Activated CD8-positive, alpha-beta memory T cell treated with anti-CD3 and anti-CD28 coated beads, Interleukin-2, amount 10 ng/mL, durations not matched to agents 7 days and 5 days (primary cell): ENCODE measurements around the gene NUP37. TPM values are rescaled to one million over a fixed set of nuclear protein-coding genes. Genes with fewer than 3 reads are reported as not detected.
A peak's percentile ranks its signal among the peaks of the same experiment; 100 is the strongest.

Source experiments
- ATAC-seq: fragments of 150-1000 bp; cut with Tn5 transposase; one replicate; pipeline ENCODE4 v1.10.0; 2021; ENCODE audit warnings: moderate library complexity
- CTCF ChIA-PET: fragments of 350-600 bp; sonication (Branson Sonifier 250); formaldehyde crosslinking; loops from one replicate; lab custom pipeline; 2021; ENCODE audit warnings: antibody characterized with exemption; lab: Charles Lee
- DNase-seq: peaks from one replicate; pipeline ENCODE4 v3.0.0-alpha.2; 2020
- H3K27ac Mint-ChIP-seq: one replicate; pipeline ENCODE4 v1.8.0; 2021; ENCODE audit warnings: mild to moderate bottlenecking, mixed read lengths
- H3K27me3 Mint-ChIP-seq: one replicate; pipeline ENCODE4 v1.8.0; 2021; ENCODE audit warnings: mixed read lengths
- H3K36me3 Mint-ChIP-seq: one replicate; pipeline ENCODE4 v1.8.0; 2021; ENCODE audit warnings: mild to moderate bottlenecking, mixed read lengths
- H3K4me1 Mint-ChIP-seq: one replicate; pipeline ENCODE4 v1.8.0; 2021; ENCODE audit warnings: mixed read lengths
- H3K4me3 Mint-ChIP-seq: one replicate; pipeline ENCODE4 v1.8.0; 2021; ENCODE audit warnings: mild to moderate bottlenecking, moderate library complexity, mixed read lengths
- H3K9me3 Mint-ChIP-seq: one replicate; pipeline ENCODE4 v1.8.0; 2022; ENCODE audit warnings: low read depth, mixed read lengths
- total RNA-seq, 2 experiments: library from RNA; stranded (reverse); gene quantifications; one replicate each; pipeline ENCODE4 v1.2.3, GENCODE V29; 2021

NUP37 gene
- total RNA-seq, 2 experiments from 2014 or later = 56.7 to 74.1 TPM

DNA sequence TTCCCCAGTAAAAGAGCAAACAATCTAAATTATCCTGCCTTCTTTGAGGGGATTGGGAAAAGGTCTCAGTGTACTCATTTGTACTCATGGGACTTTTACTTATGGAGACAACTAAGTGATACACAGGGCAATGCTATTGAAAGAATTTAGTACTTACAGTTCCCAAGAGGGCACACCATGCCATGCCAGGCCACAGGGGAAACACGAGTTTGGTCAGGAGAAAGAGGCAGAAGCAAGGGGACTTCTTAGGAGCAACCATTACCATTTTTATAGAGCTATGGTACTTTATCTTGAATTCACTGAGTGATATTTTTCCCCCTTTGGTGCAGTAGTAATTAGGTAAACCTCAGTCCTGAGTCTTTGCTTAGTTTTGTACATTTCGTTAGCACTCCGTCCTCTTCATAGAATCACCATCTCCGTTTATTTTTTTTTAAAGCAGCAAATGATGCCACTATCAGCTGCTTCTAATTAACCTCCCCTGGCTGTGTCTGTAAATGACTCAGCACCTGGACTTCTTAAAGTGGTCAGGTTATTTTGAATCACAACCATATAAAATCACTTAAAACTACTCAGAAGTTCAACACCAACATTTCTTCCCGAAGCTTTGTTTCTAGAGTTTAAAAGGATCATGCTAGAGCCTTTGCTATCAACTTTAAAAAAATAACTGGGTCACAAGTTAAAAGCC lies 52.2 kb downstream of the NUP37 start:
- Mint-ChIP-seq H3K36me3 (peaks cover 3% of the 10 kb centered on the region), H3K4me3 (no peak overlapping the region), H3K4me1 (peaks cover 15% of the 10 kb centered on the region), H3K27me3 (no peaks in the 10 kb centered on the region), H3K9me3 (no peaks in the 10 kb centered on the region), H3K27ac (no peak overlapping the region)
- ATAC-seq (no peak), DNase-seq (no peak)
- CTCF ChIA-PET = no interaction called here

DNA sequence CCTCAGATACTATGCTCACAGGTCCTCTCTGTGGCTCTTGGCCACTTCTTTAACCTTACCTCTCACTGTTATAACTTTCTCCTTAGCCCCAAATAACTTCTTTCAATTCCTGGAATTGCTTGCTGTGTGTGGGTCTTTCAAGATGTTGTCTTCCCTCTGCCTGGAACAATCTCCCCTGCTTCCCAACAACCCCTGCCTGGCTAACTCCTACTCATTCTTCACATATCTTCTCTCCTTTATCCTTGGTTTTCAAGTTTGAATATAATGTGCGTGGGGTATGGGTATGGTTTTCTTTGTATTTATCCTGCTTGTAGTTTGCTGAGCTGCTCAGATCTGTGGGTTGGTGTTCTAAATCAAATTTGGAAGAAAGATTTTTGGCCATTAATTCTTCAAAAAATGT lies 55.4 kb downstream of the NUP37 start:
- DNase-seq = no peak
- peaks cover 6% of the 10 kb centered on the region for H3K36me3 Mint-ChIP-seq
- no peaks in the 10 kb centered on the region for H3K27me3 Mint-ChIP-seq
- peaks cover 39% of the 10 kb centered on the region for H3K4me1 Mint-ChIP-seq
- H3K4me3 Mint-ChIP-seq = no peak overlapping the region
- CTCF ChIA-PET = interaction anchor here (1.4 kb wide), 1 partner anchor 59 kb away, joined by 3 read pairs; no protein-coding TSS in a partner anchor
- H3K9me3 Mint-ChIP-seq = no peaks in the 10 kb centered on the region
- no peak for ATAC-seq
- no peak overlapping the region for H3K27ac Mint-ChIP-seq

DNA sequence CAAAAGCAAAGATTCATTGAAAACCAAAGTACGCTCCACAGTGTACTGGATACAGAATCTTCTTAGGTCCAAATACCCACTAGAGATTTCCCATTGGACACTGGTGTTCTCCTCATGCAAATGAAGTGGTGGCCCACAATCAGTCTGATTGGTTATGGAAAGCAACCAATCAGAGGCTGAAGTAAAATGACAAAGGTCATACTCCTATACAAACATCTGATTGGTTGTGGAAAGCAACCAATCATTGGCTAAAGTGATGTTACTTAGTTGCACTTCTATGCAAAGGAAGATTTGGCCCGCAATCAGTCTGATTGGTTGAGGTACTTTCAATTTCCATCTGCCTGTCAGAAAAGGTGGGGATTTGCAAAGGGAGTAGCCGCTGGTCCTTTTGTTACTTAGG lies 56.8 kb downstream of the NUP37 start:
- peaks cover 43% of the 10 kb centered on the region for H3K4me1 Mint-ChIP-seq
- H3K4me3 Mint-ChIP-seq = no peak overlapping the region
- H3K27me3 Mint-ChIP-seq = no peaks in the 10 kb centered on the region
- H3K36me3 Mint-ChIP-seq = peaks cover 12% of the 10 kb centered on the region
- DNase-seq (no peak), ATAC-seq (no peak)
- H3K9me3 Mint-ChIP-seq = no peaks in the 10 kb centered on the region
- no peak overlapping the region for H3K27ac Mint-ChIP-seq
- CTCF ChIA-PET = interaction anchor here (1.4 kb wide), 1 partner anchor 61 kb away, joined by 3 read pairs; no protein-coding TSS in a partner anchor

DNA sequence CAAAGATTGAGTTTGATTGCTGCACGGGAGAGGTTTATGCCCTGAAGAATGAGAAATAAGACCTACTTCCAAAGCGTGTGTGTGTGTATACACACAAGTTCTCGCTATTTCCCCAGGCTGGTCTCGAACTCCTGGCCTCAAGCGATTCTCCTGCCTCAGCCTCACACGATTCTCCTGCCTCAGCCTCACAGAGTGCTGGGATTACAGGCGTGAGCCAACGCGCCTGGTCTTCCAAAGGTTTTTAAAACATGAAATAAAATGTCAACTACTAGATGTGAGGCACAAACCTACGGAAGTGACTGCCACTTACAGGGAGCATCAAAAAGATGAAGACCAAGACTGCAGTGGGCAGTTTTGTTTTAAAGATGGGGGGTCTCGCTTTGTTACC lies 57.5 kb downstream of the NUP37 start:
- Mint-ChIP-seq H3K4me1 (peaks cover 45% of the 10 kb centered on the region), H3K4me3 (peak overlapping the region; percentile 92), H3K27me3 (no peaks in the 10 kb centered on the region), H3K36me3 (peaks cover 18% of the 10 kb centered on the region), H3K9me3 (no peaks in the 10 kb centered on the region), H3K27ac (peak overlapping the region; percentile 97)
- ATAC-seq (no peak), DNase-seq (no peak)
- CTCF ChIA-PET = no interaction called here

DNA sequence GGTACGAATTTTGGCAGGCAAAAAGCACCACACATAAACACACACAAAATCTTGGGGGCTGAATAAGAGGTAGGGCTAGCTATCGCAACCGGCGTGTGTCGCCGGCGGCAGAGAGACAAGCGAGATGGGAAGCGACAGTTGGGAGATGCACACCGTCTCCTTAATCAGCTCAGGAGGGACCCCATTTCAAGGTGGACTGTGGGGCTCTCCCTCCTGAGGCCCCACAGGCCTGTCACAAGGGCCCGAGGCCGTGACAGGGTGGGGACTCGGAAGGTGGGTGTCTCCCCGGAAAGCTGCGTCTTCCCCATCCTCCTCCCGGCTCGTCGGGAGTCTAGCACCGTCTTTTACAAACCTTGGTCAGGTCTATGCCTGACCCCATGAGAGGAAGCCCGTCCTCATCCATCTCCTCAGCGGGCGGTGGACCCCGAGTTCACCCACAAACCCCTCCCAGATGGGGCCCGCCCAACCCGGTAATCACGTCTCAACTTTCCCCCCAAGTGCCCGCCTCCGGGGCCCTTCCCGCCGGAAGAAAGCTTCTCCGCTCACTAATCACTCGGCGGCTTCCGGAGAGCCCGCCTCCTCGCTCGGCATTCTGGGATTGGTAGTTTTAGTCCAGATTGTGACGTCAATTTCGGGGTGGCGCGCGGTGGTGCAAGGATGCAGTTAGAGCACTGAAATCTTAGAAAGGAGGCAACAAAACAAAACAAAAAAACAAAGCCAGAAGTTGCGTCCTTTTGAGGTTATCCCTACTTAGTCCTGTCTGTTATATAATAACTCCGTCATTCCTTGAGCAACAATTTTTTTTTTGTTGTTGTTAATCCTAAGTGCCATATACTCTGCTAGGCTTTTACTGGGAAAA lies 58.1 kb downstream of the NUP37 start, which contains the start of gene WASHC3:
TSS of gene WASHC3 (minus strand) at position 432 of the 859 bp plus-strand sequence. CDS start at position 403, 29 bp downstream.
- peak within 1 kb of the TSS; percentile 92 for H3K4me3 Mint-ChIP-seq
- no peaks in the 10 kb centered on the region for H3K9me3 Mint-ChIP-seq
- H3K4me1 Mint-ChIP-seq = peaks cover 45% of the 10 kb centered on the region
- peak; percentile 98 for DNase-seq
- peak within 1 kb of the TSS; percentile 97 for H3K27ac Mint-ChIP-seq
- CTCF ChIA-PET = interaction anchor here (1.2 kb wide), 1 partner anchor 14 kb away, joined by 3 read pairs; no protein-coding TSS in a partner anchor
- peak; percentile 95 for ATAC-seq
- peaks cover 23% of the 10 kb centered on the region for H3K36me3 Mint-ChIP-seq
- H3K27me3 Mint-ChIP-seq = no peaks in the 10 kb centered on the region

DNA sequence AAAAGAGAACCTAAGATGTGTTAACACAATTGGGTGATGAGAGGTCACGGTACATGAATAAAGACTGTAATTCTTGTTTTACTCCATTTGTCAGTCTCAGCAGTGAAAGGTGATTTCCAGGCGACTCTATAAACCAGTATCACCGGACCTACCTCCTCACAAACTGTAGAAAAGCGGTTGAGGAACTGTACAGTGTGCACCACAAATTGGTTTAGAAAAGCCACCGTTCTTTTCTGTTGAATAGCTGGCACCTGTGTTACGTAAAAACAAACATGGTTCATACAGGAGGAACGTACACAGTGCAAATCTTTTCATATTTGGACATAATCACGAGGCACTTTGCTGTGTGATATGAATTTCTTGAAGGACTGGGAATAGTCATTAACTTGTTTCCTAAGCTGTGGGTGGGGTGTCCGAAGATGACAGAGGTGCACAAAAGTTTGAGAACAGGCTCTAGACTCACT lies 58.8 kb downstream of the NUP37 start:
- Mint-ChIP-seq H3K27ac (peak overlapping the region; percentile 97), H3K36me3 (peaks cover 29% of the 10 kb centered on the region), H3K4me1 (peaks cover 45% of the 10 kb centered on the region), H3K9me3 (no peaks in the 10 kb centered on the region), H3K27me3 (no peaks in the 10 kb centered on the region), H3K4me3 (peak overlapping the region; percentile 92)
- CTCF ChIA-PET = interaction anchor here (1.2 kb wide), 1 partner anchor 14 kb away, joined by 3 read pairs; no protein-coding TSS in a partner anchor
- peak; percentile 14 for ATAC-seq
- DNase-seq = peak; percentile 76

DNA sequence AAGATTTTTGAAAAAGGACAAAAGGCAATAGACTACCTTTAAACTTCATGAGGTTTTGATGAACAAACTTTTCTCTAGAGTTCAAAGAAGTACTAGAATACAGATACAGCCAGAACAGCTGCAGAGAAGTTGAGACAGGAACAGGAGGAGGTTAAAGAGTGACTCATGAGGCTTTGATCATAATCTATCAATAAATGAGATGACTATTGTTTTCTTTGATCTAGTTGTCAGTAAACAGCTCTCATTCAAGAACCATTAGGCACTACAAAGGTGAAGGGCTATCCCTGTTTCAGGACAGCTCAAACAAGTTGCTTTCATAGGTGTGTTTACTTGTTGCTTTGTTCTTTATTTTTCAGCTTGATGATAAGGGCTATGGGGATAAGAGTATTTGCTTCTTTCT lies 60.6 kb downstream of the NUP37 start:
- H3K4me3 Mint-ChIP-seq = no peak overlapping the region
- peaks cover 48% of the 10 kb centered on the region for H3K4me1 Mint-ChIP-seq
- CTCF ChIA-PET = interaction anchor here (0.9 kb wide), 1 partner anchor 142 kb away, joined by 3 read pairs; no protein-coding TSS in a partner anchor
- H3K36me3 Mint-ChIP-seq = peaks cover 45% of the 10 kb centered on the region
- H3K9me3 Mint-ChIP-seq = no peaks in the 10 kb centered on the region
- H3K27me3 Mint-ChIP-seq = no peaks in the 10 kb centered on the region
- ATAC-seq (peak; percentile 31), DNase-seq (no peak)
- peak overlapping the region; percentile 71 for H3K27ac Mint-ChIP-seq

DNA sequence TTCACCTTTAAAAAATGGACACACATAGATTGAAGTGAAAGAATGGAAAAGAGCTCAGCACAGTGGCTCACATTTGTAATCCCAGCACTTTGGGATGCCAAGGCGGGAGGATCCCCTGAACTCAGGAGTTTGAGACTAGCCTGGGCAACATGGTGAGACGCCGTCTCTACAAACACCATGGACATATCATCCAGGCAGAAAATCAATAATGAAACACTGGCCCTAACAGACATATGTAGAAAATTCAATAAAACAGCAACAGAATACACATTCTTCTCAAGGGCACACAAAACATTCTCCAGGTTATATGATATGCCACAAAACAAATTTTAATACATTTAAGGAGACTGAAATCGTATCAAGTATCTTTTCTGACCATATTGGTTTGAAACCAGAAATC lies 65.6 kb downstream of the NUP37 start:
- Mint-ChIP-seq H3K27me3 (no peaks in the 10 kb centered on the region), H3K4me3 (no peak overlapping the region), H3K9me3 (no peaks in the 10 kb centered on the region), H3K27ac (no peak overlapping the region), H3K4me1 (peaks cover 23% of the 10 kb centered on the region), H3K36me3 (peaks cover 55% of the 10 kb centered on the region)
- DNase-seq = no peak
- CTCF ChIA-PET = no interaction called here
- no peak for ATAC-seq

DNA sequence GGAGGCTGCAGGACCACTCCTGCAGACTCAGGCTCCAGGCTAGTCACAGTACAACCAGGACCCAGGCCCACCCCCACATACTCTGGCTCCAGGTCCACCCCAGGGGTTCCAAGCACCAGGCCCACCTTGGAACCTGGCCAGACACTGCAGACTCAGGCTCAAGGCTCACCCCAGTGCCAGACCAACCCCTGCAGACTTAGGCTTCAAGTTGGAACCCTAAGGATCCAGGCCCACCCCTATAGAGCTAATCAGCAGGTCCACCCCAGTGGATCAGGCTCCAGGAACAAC lies 66.9 kb downstream of the NUP37 start:
- peaks cover 15% of the 10 kb centered on the region for H3K4me1 Mint-ChIP-seq
- no peak overlapping the region for H3K27ac Mint-ChIP-seq
- DNase-seq = no peak
- no peaks in the 10 kb centered on the region for H3K9me3 Mint-ChIP-seq
- H3K27me3 Mint-ChIP-seq = no peaks in the 10 kb centered on the region
- no peak overlapping the region for H3K4me3 Mint-ChIP-seq
- ATAC-seq = no peak
- CTCF ChIA-PET = interaction anchor here (0.6 kb wide), 1 partner anchor 99 kb away, joined by 3 read pairs; no protein-coding TSS in a partner anchor
- peaks cover 53% of the 10 kb centered on the region for H3K36me3 Mint-ChIP-seq

DNA sequence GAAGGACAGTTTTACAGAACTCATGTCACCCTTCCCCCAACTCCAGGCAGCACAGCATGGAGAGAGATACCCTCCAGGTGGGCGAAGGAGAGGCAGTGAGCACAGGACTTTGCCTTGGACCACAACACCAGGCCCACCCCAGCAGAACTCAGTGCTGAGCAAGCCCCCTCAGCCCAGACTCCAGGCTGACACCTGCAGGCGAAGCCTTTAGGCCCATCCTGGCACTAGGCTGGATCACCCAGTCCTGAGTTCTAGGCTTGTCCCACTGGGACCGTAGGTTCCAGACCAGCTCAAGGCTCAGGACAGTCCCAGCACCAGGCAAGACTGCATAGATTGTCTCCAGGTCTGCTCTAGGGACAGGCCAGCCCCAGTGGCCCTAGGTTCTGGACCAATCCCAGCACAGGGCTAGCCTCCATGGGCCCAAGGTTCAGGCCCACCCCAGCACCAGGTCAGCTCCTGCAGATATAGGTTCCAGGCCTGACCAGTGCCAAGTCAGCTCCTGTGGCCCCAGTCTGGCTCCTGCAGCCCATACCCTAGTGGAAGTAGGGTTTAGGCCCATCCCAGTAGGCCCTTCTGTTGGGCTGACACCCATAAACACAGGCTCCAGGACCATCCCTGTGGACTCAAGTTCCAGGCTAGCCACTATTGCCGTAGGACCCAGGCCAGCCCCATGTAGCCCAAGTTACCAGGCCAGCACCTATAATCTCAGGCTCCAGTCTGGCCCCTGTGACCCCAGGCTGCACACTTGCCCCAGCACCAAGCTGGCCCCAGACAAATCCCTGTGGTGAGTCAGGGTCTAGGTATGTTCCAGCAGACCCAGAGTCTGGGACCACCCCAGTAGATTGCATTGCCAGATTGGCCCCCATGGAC lies 67.5 kb downstream of the NUP37 start:
- DNase-seq (no peak), ATAC-seq (no peak)
- Mint-ChIP-seq H3K27ac (no peak overlapping the region), H3K9me3 (no peaks in the 10 kb centered on the region), H3K27me3 (no peaks in the 10 kb centered on the region), H3K36me3 (peaks cover 50% of the 10 kb centered on the region), H3K4me1 (peaks cover 13% of the 10 kb centered on the region), H3K4me3 (no peak overlapping the region)
- CTCF ChIA-PET = no interaction called here

DNA sequence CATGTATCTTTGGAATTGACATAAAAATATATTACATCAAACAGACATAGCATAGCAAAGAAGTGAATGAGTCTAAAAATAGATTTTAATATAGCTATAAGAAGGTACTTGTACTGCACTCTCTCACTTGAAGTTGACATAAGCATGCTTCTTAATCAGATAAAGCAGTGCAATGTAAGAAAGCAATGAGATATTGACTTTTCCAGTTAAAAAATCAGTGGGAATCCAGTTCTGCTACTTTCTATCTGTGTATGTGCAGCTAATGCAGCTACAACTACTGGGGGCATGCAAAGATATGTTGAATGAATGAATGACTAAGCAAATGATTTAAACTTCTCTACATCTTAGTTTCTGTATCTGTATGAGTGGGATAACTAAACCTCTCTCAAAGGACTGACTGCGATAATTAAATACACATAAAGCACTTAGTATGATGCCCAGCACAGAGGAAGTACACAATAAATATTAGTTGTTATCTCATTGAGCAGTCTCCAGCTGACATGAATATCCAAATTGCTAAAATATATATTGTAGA lies 68.4 kb downstream of the NUP37 start:
- no peaks in the 10 kb centered on the region for H3K9me3 Mint-ChIP-seq
- no peak overlapping the region for H3K4me3 Mint-ChIP-seq
- no peak overlapping the region for H3K27ac Mint-ChIP-seq
- peaks cover 13% of the 10 kb centered on the region for H3K4me1 Mint-ChIP-seq
- DNase-seq (no peak), ATAC-seq (no peak)
- CTCF ChIA-PET = interaction anchor here (1.9 kb wide), 1 partner anchor 134 kb away, joined by 5 read pairs; no protein-coding TSS in a partner anchor
- H3K36me3 Mint-ChIP-seq = peaks cover 43% of the 10 kb centered on the region
- H3K27me3 Mint-ChIP-seq = no peaks in the 10 kb centered on the region

DNA sequence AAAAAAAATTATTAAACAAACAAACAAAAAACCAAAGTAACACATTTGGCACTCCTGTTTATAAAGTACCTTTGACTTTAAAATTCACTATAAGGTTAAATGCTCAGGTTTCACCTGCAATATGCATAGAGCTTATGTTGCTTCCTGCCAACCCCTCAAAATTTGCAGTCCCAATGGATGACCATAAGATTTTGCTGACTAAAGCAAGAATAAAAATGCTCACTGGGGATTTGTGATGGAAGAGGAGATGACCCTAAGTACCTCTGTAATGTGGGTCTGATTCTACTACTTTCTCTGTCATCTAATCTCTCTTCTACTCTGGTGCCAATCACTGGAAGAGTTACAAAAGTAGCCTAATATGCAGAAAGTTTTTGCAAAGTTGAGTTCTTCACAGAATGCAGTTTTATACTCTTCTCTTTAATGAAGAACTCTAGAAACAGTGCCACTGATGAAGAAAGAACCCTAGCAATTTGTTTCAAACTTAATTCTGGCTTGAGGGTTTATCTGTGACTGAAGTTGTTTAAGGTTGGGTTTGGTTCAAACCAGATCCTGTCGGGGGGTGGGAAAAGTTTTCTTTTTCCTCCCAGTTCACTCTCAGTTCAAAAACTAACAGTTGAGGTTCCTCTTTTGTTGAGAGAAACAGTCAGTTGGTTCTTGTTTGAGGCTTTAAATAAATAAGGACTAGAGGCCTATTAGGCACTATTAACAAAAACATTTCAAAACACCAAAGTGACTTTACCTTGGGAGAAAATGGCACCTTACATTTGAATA lies 69.1 kb downstream of the NUP37 start:
- Mint-ChIP-seq H3K4me3 (no peak overlapping the region), H3K4me1 (peaks cover 13% of the 10 kb centered on the region), H3K27ac (no peak overlapping the region), H3K36me3 (peaks cover 39% of the 10 kb centered on the region), H3K9me3 (no peaks in the 10 kb centered on the region), H3K27me3 (no peaks in the 10 kb centered on the region)
- CTCF ChIA-PET = interaction anchor here (1.9 kb wide), 1 partner anchor 133 kb away, joined by 5 read pairs; no protein-coding TSS in a partner anchor
- no peak for ATAC-seq
- no peak for DNase-seq
